Measurements from ENCODE around the gene ATP11A.

DNA sequence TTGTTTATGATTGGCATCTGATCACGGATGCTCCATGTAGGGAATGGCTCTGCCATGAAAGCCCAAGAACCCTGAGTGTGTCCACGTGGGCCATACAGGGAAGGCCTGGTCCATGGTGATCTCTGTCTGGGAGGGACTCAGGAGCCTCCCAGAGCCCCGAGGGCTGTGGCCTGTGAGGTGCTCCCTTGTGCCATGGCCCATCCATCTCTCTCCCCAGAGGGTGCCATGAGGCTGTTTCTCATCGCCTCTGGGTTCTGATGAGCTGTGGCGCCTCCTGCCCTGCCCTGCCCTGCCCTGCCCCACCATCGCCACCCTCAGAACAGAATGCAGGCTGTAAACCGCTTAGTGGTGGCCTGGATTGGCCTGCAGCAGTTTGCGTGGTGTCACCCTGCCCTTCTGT is 83.1 kb downstream of the ATP11A start:
- TF ChIP-seq POLR2A (IDR thresholded peaks at IDR 0.05), result no peak
- TF ChIP-seq, protein P1, sequence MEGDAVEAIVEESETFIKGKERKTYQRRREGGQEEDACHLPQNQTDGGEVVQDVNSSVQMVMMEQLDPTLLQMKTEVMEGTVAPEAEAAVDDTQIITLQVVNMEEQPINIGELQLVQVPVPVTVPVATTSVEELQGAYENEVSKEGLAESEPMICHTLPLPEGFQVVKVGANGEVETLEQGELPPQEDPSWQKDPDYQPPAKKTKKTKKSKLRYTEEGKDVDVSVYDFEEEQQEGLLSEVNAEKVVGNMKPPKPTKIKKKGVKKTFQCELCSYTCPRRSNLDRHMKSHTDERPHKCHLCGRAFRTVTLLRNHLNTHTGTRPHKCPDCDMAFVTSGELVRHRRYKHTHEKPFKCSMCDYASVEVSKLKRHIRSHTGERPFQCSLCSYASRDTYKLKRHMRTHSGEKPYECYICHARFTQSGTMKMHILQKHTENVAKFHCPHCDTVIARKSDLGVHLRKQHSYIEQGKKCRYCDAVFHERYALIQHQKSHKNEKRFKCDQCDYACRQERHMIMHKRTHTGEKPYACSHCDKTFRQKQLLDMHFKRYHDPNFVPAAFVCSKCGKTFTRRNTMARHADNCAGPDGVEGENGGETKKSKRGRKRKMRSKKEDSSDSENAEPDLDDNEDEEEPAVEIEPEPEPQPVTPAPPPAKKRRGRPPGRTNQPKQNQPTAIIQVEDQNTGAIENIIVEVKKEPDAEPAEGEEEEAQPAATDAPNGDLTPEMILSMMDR (IDR thresholded peaks at IDR 0.05), result no peak

Data from thyroid gland (tissue), 4 donors.